ENCODE results near the gene EXD3. TPM values are rescaled to one million over a fixed set of nuclear protein-coding genes. Genes with fewer than 3 reads are reported as not detected.

EXD3 gene
- total RNA-seq, 1 donor from 2014 or later, result 8.6 TPM

DNA sequence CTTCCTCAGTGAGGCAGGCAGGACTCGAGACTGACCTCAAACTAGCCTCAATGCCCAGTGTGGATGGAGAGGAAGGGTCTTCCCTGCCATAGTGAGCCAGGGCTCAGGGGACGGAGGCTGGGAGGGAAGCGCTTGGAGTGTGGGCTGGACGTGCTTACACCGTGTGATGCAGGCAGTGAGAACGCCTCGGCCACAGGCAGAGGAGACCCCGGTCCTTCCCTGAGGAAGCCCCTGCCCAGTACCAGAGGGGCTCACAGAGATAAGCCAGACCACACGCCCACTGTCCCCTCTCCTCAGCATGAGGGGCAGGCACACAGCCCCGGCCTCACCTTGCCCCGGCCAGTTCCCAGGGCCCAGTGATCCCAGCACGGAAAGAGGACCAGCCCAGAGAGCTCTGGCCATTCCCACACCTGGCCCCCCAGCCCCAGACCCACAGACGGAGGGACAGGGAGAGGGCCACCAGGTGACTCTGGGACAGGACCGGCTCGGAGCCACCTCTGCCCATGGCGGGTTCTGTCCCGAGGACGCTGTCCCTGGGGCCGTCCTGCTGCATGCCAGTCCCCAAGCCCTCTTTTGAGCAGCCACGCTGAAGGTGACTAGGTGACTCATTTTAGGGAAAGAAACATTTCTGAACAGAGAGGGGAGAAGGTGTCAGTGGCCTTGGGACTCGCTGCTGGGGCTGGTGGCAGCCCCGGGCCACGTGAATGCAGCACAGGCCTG is 42.2 kb upstream of the EXD3 start:
- DNase-seq (ENCODE audit: low read depth), result no peak
- Histone ChIP-seq H3K36me3 (ENCODE audit: control insufficient read depth, insufficient read depth, low read length) (no peaks in the 10 kb centered on the region), H3K27me3 (ENCODE audit: control insufficient read depth, insufficient read depth, low read length) (peaks cover 10% of the 10 kb centered on the region), H3K4me3 (ENCODE audit: low read depth, low read length) (no peak overlapping the region)
- TF ChIP-seq CTCF (IDR thresholded peaks at IDR 0.05; ENCODE audit: insufficient read depth, low read length, poor library complexity, severe bottlenecking), result no peak

- no peak for DNase-seq (ENCODE audit: low read depth)
- TF ChIP-seq CTCF (IDR thresholded peaks at IDR 0.05; ENCODE audit: insufficient read depth, low read length, poor library complexity, severe bottlenecking), result no peak
- Histone ChIP-seq H3K27me3 (ENCODE audit: control insufficient read depth, insufficient read depth, low read length) (peaks cover 10% of the 10 kb centered on the region), H3K36me3 (ENCODE audit: control insufficient read depth, insufficient read depth, low read length) (no peaks in the 10 kb centered on the region), H3K4me3 (ENCODE audit: low read depth, low read length) (no peak overlapping the region)
Observed at GRCh38 chr9:137464291-137464999, 41.5 kb upstream of the EXD3 start.

DNA sequence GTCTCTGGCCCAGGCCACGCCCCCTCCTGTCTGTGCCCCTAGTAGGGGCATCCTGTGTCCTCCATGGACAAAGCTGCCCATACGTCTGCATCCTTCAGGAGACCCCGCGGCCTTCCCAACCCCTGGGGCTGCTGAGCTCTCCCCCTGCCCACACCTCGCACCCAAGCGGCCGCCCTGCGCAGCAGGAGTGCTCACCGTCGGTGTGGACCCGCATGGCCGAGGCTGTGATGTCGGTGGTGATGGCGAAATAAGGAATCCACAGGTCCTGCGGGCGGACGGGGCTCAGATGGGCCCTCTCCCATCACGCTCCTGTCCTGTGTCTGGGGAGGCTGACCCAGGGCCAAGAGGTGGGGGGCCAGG is 40.9 kb upstream of the EXD3 start:
- Histone ChIP-seq H3K36me3 (ENCODE audit: control insufficient read depth, insufficient read depth, low read length) (no peaks in the 10 kb centered on the region), H3K4me3 (ENCODE audit: low read depth, low read length) (no peak overlapping the region), H3K27me3 (ENCODE audit: control insufficient read depth, insufficient read depth, low read length) (peaks cover 10% of the 10 kb centered on the region)
- no peak for DNase-seq (ENCODE audit: low read depth)
- TF ChIP-seq CTCF (IDR thresholded peaks at IDR 0.05; ENCODE audit: insufficient read depth, low read length, poor library complexity, severe bottlenecking), result no peak

DNA sequence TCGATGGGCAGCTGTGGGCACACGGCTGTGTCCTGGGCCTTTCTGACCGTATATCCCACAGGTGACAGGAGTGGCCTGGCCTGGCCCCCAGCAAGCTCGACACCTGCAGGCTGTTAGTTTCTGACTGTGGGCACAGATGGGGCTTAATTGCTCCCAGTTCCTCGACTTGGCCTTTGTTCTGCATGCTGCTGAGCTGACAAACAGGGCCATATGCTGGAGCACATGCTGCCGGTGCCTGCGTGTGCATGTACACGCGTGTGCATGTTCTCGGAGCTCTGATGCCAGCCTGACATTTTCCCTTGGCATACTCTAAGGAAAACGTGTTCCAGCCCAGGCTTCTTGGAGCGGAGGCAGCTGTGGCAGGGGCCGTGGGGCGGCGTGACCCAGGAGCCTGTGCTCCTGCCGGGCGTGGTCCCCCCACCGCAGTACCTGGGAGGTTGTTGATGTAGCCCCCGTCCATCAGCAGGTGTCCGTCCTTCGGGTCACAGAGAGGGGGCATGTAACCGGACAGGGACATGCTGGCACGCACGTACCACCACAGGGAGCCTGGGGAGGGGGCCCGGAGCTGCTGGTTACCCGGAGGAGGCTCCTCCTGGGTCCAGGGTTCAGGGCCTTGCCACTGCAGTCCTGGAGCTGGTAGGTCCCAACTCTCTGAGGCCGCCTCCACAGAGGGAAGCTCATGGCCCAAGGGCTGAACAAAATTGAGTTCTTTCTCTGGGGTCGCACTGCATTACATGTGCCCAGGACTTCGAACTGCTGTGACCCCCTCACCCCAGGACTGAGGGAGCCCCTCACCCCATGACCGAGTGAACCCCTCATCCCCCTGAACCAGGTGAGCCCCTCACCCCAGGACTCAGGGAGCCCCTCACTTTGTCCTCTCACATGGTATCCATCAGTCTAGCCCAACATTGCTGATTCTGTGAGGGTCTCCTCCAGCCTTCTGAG is 40.3 kb upstream of the EXD3 start:
- TF ChIP-seq CTCF (IDR thresholded peaks at IDR 0.05; ENCODE audit: insufficient read depth, low read length, poor library complexity, severe bottlenecking), result no peak
- peaks cover 8% of the 10 kb centered on the region for H3K27me3 ChIP-seq (ENCODE audit: control insufficient read depth, insufficient read depth, low read length)
- no peak for DNase-seq (ENCODE audit: low read depth)
- no peaks in the 10 kb centered on the region for H3K36me3 ChIP-seq (ENCODE audit: control insufficient read depth, insufficient read depth, low read length)
- H3K4me3 ChIP-seq (ENCODE audit: low read depth, low read length), result no peak overlapping the region

GRCh38 chr9:137462396-137462985 is 39.5 kb upstream of the EXD3 start:
- no peak for TF ChIP-seq CTCF (IDR thresholded peaks at IDR 0.05; ENCODE audit: insufficient read depth, low read length, poor library complexity, severe bottlenecking)
- H3K4me3 ChIP-seq (ENCODE audit: low read depth, low read length), result no peak overlapping the region
- H3K36me3 ChIP-seq (ENCODE audit: control insufficient read depth, insufficient read depth, low read length), result no peaks in the 10 kb centered on the region
- DNase-seq (ENCODE audit: low read depth), result no peak
- H3K27me3 ChIP-seq (ENCODE audit: control insufficient read depth, insufficient read depth, low read length), result peaks cover 8% of the 10 kb centered on the region
